Lower lobe of right lung (tissue), 2 donors: ENCODE measurements around the gene CEACAM3. TPM values are rescaled to one million over a fixed set of nuclear protein-coding genes. Genes with fewer than 3 reads are reported as not detected.

ENCODE experiments used
- ATAC-seq, 2 donors: fragments of 200-7000 bp; cut with Tn5 transposase; one replicate each; pipeline ENCODE4 v1.9.1; 2020 to 2022; ENCODE audit warnings: mild to moderate bottlenecking in 2 of 2, moderate library complexity in 2 of 2
- DNase-seq: peaks from one replicate; pipeline ENCODE4 v3.0.0-alpha.2; 2020
- H3K27ac ChIP-seq: fragments of 200-600 bp; one replicate; pipeline ENCODE4 v1.8.0; 2022
- H3K27me3 ChIP-seq: fragments of 200-600 bp; one replicate; pipeline ENCODE4 v1.8.0; 2022; ENCODE audit warnings: low read depth
- H3K36me3 ChIP-seq: fragments of 200-600 bp; one replicate; pipeline ENCODE4 v1.8.0; 2022; ENCODE audit warnings: mild to moderate bottlenecking
- H3K4me1 ChIP-seq: fragments of 200-600 bp; one replicate; pipeline ENCODE4 v1.8.0; 2022
- H3K4me3 ChIP-seq: fragments of 200-600 bp; one replicate; pipeline ENCODE4 v1.8.0; 2022; ENCODE audit warnings: mild to moderate bottlenecking
- H3K9me3 ChIP-seq: fragments of 200-600 bp; one replicate; pipeline ENCODE4 v1.8.0; 2022
- intact Hi-C: fragments of 100-400 bp; cut with DNase I; formaldehyde crosslinking; loops from one replicate; pipeline ENCODE4 v1.11.0; 2022
- total RNA-seq: library from RNA; stranded (reverse); fragmentation: NEBNext Ultra II Directional; extraction: Animal tissue kit (Norgen Biotek cat#: 25700); gene quantifications from one replicate; pipeline ENCODE4 v1.2.1, GENCODE V29; 2021
- TF ChIP-seq, protein P1 (sequence below): fragments of 200-600 bp; IDR thresholded peaks from one replicate; pipeline ENCODE4 v1.8.0; 2022; ENCODE audit warnings: antibody characterized with exemption, mild to moderate bottlenecking
- donor health status: DM: no; HTN: yes; CAD: no; lungs with severe emphysema.

Gene CEACAM3
- total RNA-seq, 1 donor from 2014 or later = 4.3 TPM

DNA sequence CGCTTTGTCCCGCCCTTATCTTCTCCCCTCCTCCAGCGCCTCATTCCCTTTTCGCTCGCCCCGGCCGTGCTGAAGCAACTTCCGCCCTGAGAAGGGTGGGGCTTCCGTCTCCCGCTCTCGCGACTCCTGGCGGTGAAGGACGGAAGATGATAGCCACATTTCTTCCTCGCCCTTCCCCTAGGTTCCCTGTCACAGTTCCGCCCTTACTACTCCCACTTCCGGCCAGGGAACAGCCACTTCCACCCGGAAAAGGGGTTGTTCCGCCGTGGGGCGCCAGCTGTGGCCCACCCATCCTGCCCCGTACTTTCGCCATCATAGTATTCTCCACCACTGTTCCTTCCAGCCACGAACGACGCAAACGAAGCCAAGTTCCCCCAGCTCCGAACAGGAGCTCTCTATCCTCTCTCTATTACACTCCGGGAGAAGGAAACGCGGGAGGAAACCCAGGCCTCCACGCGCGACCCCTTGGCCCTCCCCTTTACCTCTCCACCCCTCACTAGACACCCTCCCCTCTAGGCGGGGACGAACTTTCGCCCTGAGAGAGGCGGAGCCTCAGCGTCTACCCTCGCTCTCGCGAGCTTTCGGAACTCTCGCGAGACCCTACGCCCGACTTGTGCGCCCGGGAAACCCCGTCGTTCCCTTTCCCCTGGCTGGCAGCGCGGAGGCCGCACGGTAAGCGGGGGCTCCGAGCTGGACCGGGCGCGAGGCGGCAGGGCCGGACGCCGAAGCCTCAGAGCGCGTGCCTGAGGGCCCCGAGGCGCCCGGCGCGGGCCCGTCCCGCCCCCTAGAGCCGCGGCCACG is 63.4 kb downstream of the CEACAM3 start, which contains the start of gene RPS19:
TSS of gene RPS19 (plus strand) at position 638 of the 801 bp plus-strand sequence. CDS start 520 bp downstream, outside the sequence.
- DNase-seq (peak; percentile 98), ATAC-seq (peak; percentile 96 to 97)
- H3K4me1 ChIP-seq = peaks cover 47% of the 10 kb centered on the region
- H3K4me3 ChIP-seq = peak within 1 kb of the TSS; percentile 90
- TF ChIP-seq, protein P1, sequence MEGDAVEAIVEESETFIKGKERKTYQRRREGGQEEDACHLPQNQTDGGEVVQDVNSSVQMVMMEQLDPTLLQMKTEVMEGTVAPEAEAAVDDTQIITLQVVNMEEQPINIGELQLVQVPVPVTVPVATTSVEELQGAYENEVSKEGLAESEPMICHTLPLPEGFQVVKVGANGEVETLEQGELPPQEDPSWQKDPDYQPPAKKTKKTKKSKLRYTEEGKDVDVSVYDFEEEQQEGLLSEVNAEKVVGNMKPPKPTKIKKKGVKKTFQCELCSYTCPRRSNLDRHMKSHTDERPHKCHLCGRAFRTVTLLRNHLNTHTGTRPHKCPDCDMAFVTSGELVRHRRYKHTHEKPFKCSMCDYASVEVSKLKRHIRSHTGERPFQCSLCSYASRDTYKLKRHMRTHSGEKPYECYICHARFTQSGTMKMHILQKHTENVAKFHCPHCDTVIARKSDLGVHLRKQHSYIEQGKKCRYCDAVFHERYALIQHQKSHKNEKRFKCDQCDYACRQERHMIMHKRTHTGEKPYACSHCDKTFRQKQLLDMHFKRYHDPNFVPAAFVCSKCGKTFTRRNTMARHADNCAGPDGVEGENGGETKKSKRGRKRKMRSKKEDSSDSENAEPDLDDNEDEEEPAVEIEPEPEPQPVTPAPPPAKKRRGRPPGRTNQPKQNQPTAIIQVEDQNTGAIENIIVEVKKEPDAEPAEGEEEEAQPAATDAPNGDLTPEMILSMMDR = peak; percentile 68
- intact Hi-C loops = no loop called here
- peak within 1 kb of the TSS; percentile 90 for H3K27ac ChIP-seq
- peaks cover 42% of the 10 kb centered on the region for H3K36me3 ChIP-seq
- H3K9me3 ChIP-seq = no peaks in the 10 kb centered on the region
- H3K27me3 ChIP-seq = no peaks in the 10 kb centered on the region

DNA sequence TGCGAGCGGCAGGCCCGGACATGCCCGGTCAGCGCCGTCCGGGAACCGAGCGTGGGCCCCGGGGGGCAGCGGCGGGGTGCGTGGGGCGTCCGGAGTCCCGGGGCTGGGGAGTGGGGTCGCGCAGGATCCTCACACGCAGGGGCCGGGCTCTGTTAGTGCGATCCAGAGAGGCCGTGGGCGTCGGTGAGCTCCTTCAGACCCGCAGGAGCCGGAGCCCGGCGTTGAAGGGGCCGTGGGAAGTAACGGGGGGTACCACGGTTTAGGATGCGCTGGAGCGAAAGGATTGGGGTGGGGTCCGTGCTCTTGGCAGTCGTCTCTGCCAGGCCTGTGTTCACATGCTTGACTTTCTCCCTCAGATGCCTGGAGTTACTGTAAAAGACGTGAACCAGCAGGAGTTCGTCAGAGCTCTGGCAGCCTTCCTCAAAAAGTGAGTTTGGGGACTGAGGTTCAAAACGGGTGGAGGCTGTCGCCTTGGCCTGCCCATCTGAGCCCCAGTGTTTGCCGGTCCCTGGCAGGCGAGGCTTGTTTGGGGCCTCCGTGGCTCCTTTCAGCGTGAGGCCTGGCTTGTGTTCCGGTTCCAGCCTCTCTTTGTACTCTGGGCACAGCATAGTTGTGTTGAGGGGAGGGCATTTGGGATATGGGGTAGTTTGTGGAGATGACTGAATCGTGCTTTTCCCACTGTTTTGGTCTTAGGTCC is 64.2 kb downstream of the CEACAM3 start:
- intact Hi-C loops = no loop called here
- H3K4me1 ChIP-seq = peaks cover 54% of the 10 kb centered on the region
- TF ChIP-seq, protein P1 = no peak
- no peaks in the 10 kb centered on the region for H3K9me3 ChIP-seq
- peak overlapping the region; percentile 90 for H3K27ac ChIP-seq
- peak; percentile 69 for DNase-seq
- H3K36me3 ChIP-seq = peaks cover 49% of the 10 kb centered on the region
- H3K4me3 ChIP-seq = peak overlapping the region; percentile 90
- no peak for ATAC-seq
- H3K27me3 ChIP-seq = no peaks in the 10 kb centered on the region

Other genes with a start within 250 kb of the CEACAM3 start
- gene CEACAM21, start 220.4 kb upstream of the CEACAM3 start, total RNA-seq = 28.8 TPM
- 5.6 TPM for gene CEACAM4, start 169.5 kb upstream of the CEACAM3 start, total RNA-seq
- gene CEACAM7, start 108.3 kb upstream of the CEACAM3 start, total RNA-seq = not detected
- gene CEACAM5, start 88.0 kb upstream of the CEACAM3 start, total RNA-seq = 99.7 TPM
- gene CEACAM6, start 41.1 kb upstream of the CEACAM3 start, total RNA-seq = 369 TPM
- not detected for gene LYPD4, start 48.1 kb downstream of the CEACAM3 start, total RNA-seq
- gene DMRTC2, start 48.5 kb downstream of the CEACAM3 start, total RNA-seq = not detected
- 1,736 TPM for gene RPS19, start 63.7 kb downstream of the CEACAM3 start, total RNA-seq
- gene CD79A, start 80.7 kb downstream of the CEACAM3 start, total RNA-seq = 1.2 TPM
- 206 TPM for gene ARHGEF1, start 86.6 kb downstream of the CEACAM3 start, total RNA-seq
- gene ERFL, start 131.9 kb downstream of the CEACAM3 start, total RNA-seq = 0.41 TPM
- 132 TPM for gene RABAC1, start 162.7 kb downstream of the CEACAM3 start, total RNA-seq
- gene ATP1A3, start 197.6 kb downstream of the CEACAM3 start, total RNA-seq = 0.97 TPM